ENCODE measurements around the gene REX1BD.

DNA sequence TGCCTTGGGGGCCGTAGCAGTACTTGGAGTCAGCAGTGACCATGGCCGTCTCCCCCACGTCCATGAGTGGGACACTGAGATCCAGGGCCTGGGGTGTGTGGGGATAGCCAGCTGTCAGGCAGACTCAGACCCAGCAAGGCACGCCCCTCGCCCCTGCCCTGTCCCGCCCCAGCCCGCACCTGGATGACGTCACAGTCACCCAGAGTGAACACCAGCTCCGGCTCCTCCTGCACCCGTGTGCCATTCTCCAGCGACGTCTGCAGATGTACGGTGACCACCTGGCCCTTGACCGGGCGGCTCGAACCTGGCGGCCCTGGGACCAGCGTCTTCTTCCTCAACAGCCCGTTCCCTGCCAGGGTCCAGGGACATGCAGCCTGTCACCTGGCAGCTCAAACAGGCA is 49.2 kb upstream of the REX1BD start:
- TF ChIP-seq, protein P1, sequence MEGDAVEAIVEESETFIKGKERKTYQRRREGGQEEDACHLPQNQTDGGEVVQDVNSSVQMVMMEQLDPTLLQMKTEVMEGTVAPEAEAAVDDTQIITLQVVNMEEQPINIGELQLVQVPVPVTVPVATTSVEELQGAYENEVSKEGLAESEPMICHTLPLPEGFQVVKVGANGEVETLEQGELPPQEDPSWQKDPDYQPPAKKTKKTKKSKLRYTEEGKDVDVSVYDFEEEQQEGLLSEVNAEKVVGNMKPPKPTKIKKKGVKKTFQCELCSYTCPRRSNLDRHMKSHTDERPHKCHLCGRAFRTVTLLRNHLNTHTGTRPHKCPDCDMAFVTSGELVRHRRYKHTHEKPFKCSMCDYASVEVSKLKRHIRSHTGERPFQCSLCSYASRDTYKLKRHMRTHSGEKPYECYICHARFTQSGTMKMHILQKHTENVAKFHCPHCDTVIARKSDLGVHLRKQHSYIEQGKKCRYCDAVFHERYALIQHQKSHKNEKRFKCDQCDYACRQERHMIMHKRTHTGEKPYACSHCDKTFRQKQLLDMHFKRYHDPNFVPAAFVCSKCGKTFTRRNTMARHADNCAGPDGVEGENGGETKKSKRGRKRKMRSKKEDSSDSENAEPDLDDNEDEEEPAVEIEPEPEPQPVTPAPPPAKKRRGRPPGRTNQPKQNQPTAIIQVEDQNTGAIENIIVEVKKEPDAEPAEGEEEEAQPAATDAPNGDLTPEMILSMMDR (IDR thresholded peaks at IDR 0.05) = no peak
- no peak for TF ChIP-seq POLR2A (IDR thresholded peaks at IDR 0.05)
- TF ChIP-seq EP300 (IDR thresholded peaks at IDR 0.05) = no peak

All from ovary (tissue), 3 donors.